HG02763 (cell line): ENCODE measurements around the gene CACHD1.

ENCODE experiments used
- ATAC-seq: cut with Tn5 transposase; IDR thresholded peaks from one replicate; pipeline ENCODE4 v1.9.1; 2021; ENCODE audit warnings: mild to moderate bottlenecking, moderate library complexity; ENCODE audit not compliant: unreplicated experiment

CACHD1 gene

DNA sequence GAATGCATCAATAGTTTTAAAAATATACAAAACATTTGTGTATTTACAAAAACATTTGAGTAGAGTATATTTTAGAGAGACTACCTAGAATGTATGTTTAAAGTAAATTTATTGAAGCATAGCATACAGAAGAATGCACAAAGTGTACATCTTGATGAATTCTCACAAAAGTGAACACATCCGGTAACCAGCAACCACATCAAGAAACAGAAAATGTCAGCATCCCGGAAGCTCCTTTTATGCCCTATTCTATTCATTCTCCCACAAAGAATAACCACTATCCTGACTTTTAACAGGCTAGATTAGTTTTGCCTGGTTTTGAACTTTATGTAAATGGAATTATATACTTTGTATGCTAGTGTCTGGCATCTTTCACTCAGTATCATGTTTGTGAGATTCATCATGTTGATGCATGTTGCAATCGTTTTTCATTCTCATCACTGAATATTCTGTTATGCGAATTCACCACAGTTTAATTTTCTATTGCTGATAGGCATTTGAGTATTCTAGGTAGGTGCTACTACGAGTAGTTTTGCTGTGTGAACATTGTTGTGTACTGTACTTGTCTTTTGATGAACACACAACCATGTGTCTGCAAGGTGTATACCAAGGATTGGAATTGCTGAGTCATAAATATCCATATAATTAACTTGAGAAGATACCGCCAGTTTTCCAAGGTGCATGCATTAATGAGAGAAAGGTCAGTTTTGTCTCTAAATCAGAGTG is 75.4 kb downstream of the CACHD1 start:
- no peak for ATAC-seq

DNA sequence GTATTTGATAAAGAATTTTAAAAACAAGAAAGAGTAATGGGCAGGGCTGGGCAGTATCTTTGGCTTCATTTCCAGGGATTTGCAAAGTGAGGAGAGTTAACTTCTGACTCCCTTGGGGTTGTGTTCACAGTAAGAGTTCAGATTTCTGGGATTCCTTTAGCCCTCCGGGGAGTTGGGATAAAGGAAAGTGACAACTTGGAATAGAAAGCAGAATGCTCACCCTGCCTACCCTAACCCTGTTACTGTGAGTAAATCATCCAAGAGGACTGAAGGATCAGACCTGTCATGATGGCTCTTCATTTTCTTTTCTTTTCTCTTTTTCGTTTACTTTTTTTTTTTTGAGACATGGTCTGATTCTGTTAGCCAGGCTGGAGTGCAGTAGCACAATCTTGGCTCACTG is 76.1 kb downstream of the CACHD1 start:
- no peak for ATAC-seq

DNA sequence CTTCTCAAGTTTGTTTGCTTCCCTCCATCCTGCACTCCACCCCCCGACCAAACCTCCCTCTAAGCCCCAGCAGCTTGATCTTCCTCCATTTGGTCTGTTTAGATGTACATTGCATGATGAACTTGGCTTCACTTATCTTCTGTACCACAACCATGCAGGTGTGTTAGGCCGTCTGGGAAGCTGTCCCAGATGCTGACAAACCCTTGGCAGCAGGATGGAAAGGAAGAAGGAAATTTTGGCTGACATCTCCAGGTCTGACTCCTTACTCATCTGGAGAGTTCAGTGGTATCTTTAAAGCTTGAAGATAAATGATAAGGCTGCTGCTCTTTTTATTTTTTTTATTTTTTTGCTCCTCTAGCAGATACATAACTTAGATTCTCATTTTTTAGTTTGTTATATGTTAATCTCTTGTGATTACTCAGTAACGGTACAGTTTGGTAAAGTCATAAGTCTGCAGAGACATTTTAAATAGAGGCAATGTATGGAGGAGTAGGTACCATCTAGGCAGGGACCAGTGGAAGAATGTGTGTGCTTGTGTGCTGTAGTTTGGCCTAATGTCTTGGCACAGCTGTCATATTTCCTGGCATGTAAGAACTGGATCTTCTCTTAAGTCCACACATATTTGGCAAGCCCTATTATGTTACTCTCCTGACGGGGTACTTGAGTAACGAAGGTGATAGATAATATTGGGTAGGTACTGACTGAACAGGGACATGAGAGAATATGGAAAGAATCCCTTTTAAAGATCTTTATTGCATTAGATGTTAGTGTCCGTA is 79.7 kb downstream of the CACHD1 start:
- ATAC-seq: no peak

DNA sequence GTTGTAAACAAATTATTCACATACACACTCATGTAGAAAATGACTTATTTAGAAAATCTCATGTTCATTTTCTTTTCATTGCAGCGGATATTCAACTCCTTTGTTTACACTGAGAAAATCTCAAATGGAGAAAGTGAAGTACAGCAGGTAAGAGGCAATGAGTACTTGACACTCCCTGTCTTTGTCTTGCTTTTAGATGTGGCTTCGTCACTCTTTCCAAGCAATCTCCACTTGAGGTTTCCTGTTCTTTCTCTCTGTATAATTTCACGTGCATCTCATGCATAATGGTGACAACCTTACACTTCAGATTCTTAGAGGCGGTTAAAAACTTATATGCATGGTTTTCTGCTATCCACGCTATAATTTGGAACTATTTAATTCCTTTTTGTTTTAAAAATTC is 80.6 kb downstream of the CACHD1 start:
- no peak for ATAC-seq

DNA sequence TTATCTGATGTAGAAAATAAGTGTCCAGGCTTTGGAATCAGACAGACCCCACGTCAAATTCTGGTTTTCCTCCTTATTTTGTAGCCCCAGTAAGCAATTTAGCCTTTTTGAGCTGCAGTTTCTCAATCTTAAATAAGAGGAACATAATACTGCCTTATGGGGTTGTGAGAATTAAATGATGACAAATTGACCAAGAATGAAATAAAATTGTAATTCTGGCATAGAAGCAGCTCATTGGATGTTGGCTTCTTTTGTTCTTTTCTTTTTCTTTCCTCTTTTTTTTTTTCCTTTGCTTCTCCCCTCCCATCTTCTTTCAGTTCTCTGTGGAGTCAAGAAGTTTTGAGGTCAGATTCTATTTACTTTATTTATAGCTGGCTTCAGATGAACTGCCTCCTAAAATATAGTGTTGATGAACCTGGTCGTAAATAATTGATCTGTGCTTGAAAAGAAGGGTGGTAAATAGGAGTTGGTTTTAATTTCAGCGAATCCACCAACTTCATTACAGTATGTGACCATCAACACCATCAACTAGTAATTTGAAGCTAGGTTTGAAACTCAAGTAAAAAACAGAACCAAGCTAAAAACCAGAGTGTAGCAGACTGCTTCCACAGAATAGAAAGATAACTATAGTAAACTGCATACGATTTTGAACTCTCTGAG is 81.1 kb downstream of the CACHD1 start:
- no peak for ATAC-seq

DNA sequence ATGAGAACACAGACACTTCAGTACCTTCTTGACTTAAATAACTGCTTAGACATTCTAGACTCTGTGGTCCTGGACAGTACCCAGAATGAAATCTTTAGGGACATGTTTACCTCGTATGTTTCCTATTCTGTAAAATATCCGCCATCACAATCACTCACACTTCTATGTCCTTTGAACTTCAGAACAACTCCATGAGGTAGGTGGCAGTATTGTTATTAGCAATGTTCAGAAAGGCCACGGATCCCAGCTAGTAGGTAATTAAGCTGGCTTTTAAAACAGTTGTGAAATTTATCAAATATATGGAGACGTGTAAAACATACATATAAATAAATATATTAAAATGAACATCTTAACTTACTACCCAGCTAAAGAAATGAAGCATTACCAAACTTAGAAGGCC is 83.4 kb downstream of the CACHD1 start:
- no peak for ATAC-seq

DNA sequence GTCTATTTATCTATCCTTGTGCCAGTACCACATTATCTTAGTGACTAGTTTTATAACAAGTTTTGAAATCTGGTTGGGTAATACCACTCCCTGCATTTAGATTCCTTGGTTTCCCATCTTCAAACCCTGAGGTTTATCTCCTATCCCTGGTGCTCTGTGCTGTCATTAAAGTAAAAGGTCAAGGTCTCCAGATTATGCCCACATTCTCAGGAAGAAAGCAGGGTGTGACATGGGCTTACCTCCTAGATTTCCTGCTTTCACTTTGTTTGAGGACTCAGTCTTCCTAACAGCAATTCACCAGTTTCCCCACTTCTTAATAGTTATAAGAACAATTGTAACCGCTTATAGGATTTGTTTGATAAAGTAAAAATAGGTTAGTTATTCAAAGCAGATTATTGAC is 86.0 kb downstream of the CACHD1 start:
- ATAC-seq: no peak

DNA sequence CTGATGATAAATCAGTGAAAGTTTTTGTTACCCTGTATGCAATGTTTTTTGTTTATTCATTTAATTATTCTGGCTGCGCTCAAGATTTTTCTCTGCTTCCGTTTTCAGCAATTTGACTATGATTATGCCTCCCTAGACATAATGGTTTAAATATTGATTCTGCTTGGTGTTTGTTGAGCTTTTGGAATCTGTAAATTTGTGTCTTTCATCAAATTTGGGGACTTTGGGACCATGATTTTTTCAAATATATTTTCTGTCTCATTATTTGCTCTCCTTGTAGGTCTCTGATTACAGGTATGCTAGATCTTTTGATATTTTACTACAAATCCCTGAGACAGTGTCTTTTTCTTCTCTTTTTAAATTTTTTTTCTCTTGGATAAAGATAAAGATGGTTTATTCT is 92.1 kb downstream of the CACHD1 start:
- ATAC-seq: no peak

DNA sequence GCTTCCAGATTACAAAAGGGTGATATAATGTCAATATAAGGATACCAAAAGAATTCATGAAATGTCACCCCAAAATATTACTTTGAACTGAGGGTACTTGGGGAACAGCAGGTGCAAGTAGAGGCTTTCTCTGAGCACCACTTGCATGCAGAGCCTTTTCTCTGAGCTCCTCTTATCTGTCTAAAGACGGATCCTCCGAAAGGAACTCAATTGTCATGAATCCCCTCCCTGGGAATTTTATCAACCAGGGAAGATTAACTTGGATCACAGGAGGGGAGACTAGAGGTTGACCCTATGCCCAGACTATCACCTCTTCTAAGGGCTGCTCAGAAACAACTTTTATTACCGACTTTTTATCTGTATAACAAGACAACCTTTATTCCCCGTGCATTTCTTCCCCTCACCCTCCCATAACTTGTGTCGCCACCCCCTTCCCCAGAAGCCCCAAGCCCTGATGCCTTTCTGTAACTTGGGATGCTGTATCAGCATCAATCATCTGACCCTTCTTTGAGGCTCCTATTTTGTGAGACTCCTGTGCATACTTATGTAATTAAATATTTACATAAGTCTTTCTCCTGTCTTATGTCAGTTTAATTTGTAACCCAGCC is 94.1 kb downstream of the CACHD1 start:
- no peak for ATAC-seq

DNA sequence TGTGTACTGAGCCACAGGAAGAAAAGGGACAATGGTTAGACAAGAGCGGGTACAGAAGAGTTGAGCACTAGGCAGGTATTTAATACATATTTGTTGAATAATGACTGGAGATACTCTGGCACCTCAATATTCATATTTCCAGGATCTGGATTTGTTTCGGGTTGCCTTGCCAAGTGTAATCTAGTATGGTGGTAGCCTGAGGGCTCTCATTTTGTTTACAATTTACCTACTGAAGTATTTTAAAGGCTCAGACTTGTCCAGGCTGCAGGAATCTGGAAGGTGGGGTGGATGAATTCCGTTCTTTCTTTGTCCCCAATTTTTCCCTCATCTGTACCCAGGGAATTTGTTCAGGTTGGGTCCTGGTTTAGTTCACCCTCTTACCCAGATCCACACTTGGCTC is 95.0 kb downstream of the CACHD1 start:
- no peak for ATAC-seq

DNA sequence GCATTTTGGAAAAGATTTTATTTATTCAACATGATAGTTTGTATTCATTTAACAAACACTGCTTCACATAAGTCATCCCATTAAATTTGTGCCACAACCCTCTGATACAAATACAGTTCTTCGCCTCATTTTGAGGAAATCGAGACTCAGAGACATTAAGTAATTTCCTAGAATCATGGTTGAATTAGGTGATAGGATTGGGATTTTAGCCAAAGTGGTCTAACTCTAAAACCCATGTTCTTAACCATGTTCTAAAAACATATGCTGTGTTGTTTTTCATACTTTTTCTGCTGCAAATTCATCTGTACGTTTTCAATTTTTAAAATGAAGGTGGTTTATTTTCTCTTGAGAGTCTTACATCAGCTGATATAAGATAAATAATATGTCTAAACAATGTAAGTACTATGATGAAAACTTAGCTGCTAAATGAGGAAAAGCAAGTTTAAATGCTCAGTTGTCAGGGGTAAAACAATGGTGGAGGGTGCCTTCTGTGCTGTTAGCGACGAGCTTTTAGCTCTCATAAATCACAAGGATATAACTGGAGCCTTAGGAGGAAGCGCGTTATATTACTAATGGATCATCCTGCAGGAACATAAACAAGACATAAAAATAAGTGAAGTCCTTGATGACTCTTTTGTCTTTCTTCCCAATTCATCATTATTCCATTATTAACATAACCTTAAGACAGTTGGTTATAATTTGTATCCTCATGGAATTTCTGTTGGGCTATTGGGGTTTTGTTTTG is 97.7 kb downstream of the CACHD1 start:
- no peak for ATAC-seq

DNA sequence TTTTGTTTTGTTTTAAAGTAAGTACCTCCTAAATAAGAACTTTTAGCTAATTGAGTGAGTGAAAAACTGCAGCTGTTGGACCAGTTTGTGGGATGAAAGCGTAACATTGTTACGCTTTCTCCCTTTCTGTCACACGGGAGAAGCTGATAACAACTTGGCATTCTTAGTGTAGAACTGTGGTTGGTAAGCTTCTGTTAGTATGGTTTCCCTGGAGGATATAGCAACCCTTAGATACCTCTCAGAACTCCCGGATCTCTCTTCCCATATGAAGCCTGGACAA is 98.2 kb downstream of the CACHD1 start:
- ATAC-seq: no peak

DNA sequence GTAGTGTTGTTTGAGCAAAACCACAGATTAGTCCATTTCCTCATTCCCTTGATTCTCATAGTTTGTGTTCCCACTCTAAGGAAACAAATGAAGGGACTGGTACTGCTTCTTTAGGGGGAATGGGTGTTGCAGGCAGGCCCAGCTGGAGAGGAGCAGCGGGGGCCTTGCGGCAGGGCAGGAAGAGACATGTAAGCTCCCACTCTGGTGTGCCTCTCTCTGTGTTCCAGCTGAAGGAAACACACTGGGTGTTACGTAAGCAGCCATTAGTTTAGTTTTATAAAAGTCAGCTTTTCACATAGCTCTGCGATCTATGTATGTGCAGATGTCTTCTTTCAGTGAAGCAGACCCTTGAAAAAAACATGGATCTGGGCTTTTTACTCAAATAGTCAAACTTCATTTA is 99.5 kb downstream of the CACHD1 start:
- no peak for ATAC-seq

DNA sequence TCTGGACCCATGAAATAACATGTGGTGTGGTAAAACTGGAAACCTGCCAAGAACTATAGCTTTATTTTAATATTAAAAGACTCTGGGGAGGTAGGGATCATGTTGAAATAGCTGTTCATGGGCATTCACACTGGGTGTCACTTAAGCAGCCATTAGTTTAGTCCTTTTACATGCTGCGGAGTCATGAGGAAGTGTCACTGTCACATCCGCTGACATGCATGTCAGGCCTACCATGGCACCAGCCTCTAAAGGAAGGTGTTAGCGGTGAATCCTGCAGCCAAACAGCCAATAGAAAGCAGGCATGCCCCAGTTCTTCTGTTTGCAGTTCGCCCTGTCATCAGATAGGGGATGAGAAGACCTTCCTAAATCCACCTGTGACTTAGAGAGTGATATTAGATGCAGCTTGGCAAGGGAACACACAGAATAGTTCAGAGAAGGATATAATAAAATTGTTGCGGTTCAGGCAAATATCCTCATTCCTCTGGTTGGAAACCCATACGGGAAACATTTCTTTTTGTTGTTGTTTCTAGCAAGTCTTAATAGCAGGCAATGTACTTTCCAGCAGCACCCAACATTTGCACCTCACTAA is 100.4 kb downstream of the CACHD1 start:
- no peak for ATAC-seq

DNA sequence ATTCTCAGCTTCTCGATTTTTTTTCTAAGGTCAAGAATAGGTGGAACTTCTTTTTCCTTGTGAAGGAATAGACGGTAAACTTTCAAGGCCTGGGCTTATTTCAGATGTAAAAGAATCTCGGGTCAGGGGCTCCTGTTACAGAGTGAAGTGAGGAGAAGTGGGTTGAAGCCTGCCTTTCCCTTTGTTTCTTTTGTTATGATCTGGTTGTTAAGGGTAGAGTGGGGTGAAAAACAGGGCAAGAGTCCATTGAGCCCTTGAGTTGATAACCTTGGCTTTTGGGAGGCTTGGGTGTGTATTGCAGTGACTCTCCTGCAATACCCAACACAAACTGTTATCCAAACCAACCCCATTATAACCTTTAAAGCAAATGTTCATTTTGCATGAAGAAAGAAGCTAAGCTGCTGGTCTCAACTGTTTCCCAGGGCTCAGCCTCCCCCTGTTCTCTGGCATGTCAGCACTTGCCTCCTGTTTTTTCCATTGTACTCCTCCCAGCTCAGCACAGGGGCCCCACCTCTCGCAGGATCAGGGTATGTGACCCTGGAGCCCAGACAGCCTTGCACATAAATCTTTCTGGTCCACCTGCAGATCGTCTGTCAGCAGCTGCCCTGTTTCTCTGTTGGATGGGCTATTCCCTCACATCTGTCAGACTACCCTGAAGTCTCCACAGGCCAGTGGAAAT is 102.4 kb downstream of the CACHD1 start:
- ATAC-seq: no peak

DNA sequence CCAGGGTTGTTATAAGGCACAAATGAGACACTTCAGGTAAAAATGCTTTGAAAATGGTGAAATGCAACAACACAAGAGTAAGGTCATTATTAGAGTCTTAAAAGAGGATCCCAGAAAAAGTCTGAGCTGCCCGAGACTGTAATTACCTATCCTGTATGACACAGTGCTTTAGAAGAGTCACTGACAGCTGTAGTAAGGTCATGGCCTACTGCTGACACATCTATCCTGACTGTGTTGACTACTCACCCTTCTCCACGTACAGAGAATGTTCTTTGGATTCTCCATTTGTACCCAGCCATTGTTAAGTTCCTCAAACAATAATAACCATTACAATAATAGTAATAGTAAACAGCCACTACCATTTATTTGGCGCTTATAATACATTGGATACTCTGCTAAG is 104.4 kb downstream of the CACHD1 start:
- no peak for ATAC-seq

DNA sequence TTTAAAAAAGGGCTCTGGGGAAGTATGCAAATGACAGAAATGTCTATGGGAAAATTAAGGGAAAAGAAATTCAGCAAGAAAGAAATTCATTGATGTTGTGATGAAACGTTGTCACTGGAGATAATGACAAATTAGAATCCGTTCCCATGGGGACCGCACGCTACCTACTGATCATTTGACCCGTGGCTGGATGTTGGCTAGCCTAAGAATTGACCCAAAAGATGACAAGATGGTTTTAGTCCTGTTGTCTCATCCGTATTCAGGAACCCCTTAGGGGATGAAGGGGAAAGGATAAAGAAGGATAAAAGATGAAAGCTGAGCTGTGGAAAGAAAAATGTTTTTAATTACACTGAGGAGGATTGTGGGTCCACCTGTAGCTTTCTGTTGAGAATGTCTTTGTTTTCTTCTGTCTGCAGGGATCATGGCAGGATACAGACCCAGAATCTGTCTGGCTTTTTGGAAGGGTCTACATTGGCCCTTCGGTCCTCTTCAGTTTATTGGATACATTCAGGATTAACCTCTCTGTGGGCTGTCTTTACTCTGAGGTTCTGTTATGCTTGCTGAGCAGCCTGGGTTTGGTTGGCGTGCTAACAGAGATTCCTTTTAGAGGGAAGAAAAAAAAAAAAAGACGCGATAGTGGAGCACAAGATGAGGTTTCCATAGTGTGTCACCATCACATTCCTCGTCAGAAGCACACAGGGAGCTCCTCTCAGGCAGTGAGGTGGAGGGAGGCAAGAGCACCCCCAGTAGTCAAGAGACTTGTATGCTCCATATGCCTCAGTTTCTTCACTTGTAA is 106.2 kb downstream of the CACHD1 start:
- ATAC-seq: no peak

DNA sequence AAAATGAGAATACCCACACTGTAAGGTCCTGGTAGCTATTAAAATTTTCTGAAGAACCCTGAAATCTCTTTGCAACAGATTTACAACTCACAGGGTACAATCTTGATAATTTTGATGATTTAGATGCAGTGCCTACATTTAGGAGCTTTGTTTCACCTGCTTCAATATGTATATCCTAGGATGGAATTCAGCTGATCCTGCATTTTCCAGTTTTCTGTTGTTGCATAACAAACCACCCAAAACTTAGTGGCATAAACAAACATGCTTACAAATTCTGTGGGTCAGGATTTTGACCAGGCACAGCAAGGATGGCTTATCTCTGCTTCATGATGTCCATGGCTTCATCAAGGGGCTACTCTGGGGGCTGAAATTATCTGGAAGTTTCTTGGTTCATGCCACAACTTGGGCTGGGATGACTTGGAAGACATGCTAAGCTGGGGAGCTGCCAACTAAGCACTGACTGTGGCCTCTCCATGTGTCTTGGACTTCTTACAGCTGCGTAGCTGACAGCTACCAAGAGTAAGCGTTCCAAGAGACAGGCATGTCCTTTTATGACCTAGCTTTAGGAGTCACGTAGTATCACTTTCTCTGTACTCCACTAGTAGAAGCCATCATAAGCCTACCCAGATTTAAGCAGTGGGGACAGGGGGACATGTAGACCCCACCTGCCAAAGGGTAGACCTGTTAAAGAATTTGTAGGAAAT is 108.5 kb downstream of the CACHD1 start:
- ATAC-seq: no peak

DNA sequence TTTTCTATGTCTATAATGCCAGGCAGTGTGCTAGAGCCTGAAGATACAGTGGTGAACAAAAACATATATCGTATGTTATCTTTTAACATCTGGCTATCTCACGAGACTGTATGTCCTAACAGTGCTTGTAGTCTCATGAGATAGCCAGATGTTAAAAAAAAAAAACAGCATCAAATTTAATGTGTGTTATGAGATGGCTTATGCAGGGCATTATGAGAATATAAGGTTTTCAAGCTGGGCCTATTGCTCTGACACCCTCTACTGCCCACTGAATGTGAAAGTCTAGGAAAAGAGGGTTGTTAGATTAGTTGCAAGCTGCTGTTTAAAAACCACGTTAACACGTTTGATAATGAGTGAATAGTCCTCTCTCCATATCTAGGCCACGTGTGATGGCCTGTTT is 109.8 kb downstream of the CACHD1 start:
- ATAC-seq: no peak
